Astrocyte (in vitro differentiated cells and primary cell): ENCODE measurements around the gene PRPH. TPM values are rescaled to one million over a fixed set of nuclear protein-coding genes. Genes with fewer than 3 reads are reported as not detected.

Source experiments
- DNase-seq: peaks from one replicate; pipeline ENCODE4 v3.0.0-alpha.2; 2010; ENCODE audit warnings: low read depth
- FAIRE-seq: peaks from 2 replicates; lab custom pipeline; 2011; peaks lifted over from hg19 to GRCh38; lab: Jason Lieb, UNC
- H2AFZ ChIP-seq: 2 replicates; pipeline ENCODE4 v1.6.0; 2012; ENCODE audit warnings: low read depth, low read length, inconsistent platforms
- H3K27ac ChIP-seq: 2 replicates; pipeline ENCODE4 v1.5.1; 2011; ENCODE audit warnings: low read depth, low read length, inconsistent platforms
- H3K27me3 ChIP-seq: 2 replicates; pipeline ENCODE4 v1.6.0; 2011; ENCODE audit warnings: low read length, inconsistent platforms; ENCODE audit not compliant: insufficient read depth
- H3K36me3 ChIP-seq: 2 replicates; pipeline ENCODE4 v1.5.1; 2011; ENCODE audit warnings: low read length, inconsistent platforms; ENCODE audit not compliant: insufficient read depth
- H3K4me1 ChIP-seq: 2 replicates; pipeline ENCODE4 v1.5.1; 2011; ENCODE audit warnings: low read length, inconsistent platforms; ENCODE audit not compliant: insufficient read depth
- H3K4me2 ChIP-seq: 2 replicates; pipeline ENCODE4 v1.6.0; 2012; ENCODE audit warnings: low read length, inconsistent platforms
- H3K4me3 ChIP-seq: 2 replicates; pipeline ENCODE4 v1.5.1; 2011; ENCODE audit warnings: low read depth, mild to moderate bottlenecking, low read length, inconsistent platforms; ENCODE audit not compliant: insufficient read depth
- H3K79me2 ChIP-seq: 2 replicates; pipeline ENCODE4 v1.6.0; 2012; ENCODE audit warnings: mild to moderate bottlenecking, low read length, inconsistent platforms; ENCODE audit not compliant: insufficient read depth
- H3K9ac ChIP-seq: 2 replicates; pipeline ENCODE4 v1.6.0; 2012; ENCODE audit warnings: mild to moderate bottlenecking, low read length, inconsistent platforms
- H3K9me3 ChIP-seq: 2 replicates; pipeline ENCODE4 v1.5.1; 2012; ENCODE audit warnings: low read depth, mild to moderate bottlenecking, low read length, inconsistent platforms; ENCODE audit not compliant: insufficient read depth
- H4K20me1 ChIP-seq: 2 replicates; pipeline ENCODE4 v1.6.0; 2012; ENCODE audit warnings: low read length, inconsistent platforms; ENCODE audit not compliant: insufficient read depth
- H3K27ac Mint-ChIP-seq: one replicate; pipeline ENCODE4 v1.8.0; 2021; ENCODE audit warnings: mild to moderate bottlenecking, mixed read lengths; ENCODE audit not compliant: unreplicated experiment
- H3K27me3 Mint-ChIP-seq: one replicate; pipeline ENCODE4 v1.8.0; 2021; ENCODE audit warnings: low read depth, mixed read lengths; ENCODE audit not compliant: unreplicated experiment
- H3K36me3 Mint-ChIP-seq: one replicate; pipeline ENCODE4 v1.8.0; 2021; ENCODE audit warnings: low read depth, mixed read lengths; ENCODE audit not compliant: unreplicated experiment
- H3K4me1 Mint-ChIP-seq: one replicate; pipeline ENCODE4 v1.8.0; 2021; ENCODE audit warnings: low read depth, mixed read lengths; ENCODE audit not compliant: unreplicated experiment
- H3K4me3 Mint-ChIP-seq: one replicate; pipeline ENCODE4 v1.8.0; 2021; ENCODE audit warnings: mild to moderate bottlenecking, moderate library complexity, mixed read lengths; ENCODE audit not compliant: unreplicated experiment
- H3K9me3 Mint-ChIP-seq: one replicate; pipeline ENCODE4 v1.8.0; 2021; ENCODE audit warnings: mild to moderate bottlenecking, mixed read lengths; ENCODE audit not compliant: unreplicated experiment
- EZH2 ChIP-seq: IDR thresholded peaks from 2 replicates; pipeline ENCODE4 v1.6.1; 2012; ENCODE audit warnings: mild to moderate bottlenecking, low read length, inconsistent platforms; ENCODE audit not compliant: insufficient read depth
- total RNA-seq: library from RNA; stranded (reverse); gene quantifications from 2 replicates; pipeline ENCODE4 v1.2.1, GENCODE V29; 2021
- TF ChIP-seq, protein P1 (sequence below): IDR thresholded peaks from 2 replicates; pipeline ENCODE4 v1.5.1; 2011; ENCODE audit warnings: low read depth, mild to moderate bottlenecking, inconsistent platforms, low read length, moderate library complexity; ENCODE audit not compliant: insufficient read depth

Gene PRPH
- total RNA-seq, 1 donor from 2014 or later, result not detected

DNA sequence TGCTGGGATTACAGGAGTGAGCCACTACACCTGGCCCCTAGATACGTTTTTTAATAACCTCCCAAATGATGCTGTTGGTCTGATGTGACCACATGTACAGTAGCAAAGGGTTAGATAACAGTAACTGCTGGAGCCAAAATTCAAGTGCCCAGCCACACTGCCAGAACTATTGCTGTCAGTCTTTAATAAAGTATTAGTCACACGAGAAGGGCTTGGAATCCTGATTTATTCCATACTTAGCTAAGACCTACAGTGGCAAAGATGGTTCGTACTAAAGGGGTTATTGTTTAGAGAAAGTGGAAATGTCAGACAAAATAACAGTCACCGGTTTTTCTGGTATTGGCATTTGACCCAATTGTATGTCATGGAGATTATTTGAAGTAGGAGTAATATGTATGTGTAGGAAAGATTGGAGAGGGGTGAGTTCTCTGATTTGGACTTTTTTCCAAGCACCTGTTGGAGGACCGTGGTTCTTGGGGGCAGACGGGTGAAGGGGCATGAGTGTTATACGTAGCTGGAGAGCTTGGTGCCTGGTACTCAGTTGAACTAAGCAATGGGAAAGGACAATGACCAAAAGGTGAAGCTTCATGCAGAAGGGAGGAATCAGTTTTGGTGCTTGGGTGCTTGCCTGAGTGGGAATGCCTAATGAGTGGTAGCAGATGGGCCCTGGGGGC is 20.4 kb upstream of the PRPH start:
- no peak for DNase-seq
- no peak overlapping the region for H2AFZ ChIP-seq
- H3K36me3 Mint-ChIP-seq, result peaks cover 25% of the 10 kb centered on the region

GRCh38 chr12:49276304-49277290 is 18.4 kb upstream of the PRPH start:
- no peaks in the 10 kb centered on the region for H3K9me3 ChIP-seq
- peaks cover 10% of the 10 kb centered on the region for H3K36me3 Mint-ChIP-seq
- no peak overlapping the region for H3K4me3 Mint-ChIP-seq
- H4K20me1 ChIP-seq, result peaks cover 34% of the 10 kb centered on the region
- no peaks in the 10 kb centered on the region for H3K9me3 Mint-ChIP-seq
- no peak overlapping the region for H3K4me3 ChIP-seq
- H3K27me3 ChIP-seq, result no peaks in the 10 kb centered on the region
- H3K27ac Mint-ChIP-seq, result peak overlapping the region; percentile 47
- peaks cover 9% of the 10 kb centered on the region for H3K79me2 ChIP-seq
- DNase-seq, result no peak
- no peak overlapping the region for H3K4me2 ChIP-seq
- H3K36me3 ChIP-seq, result peaks cover 21% of the 10 kb centered on the region
- no peak overlapping the region for H2AFZ ChIP-seq
- no peak for FAIRE-seq
- H3K27ac ChIP-seq, result no peak overlapping the region
- H3K4me1 Mint-ChIP-seq, result peaks cover 13% of the 10 kb centered on the region
- no peaks in the 10 kb centered on the region for H3K4me1 ChIP-seq
- H3K27me3 Mint-ChIP-seq, result no peaks in the 10 kb centered on the region
- no peak overlapping the region for H3K9ac ChIP-seq
- no peak for TF ChIP-seq EZH2
- TF ChIP-seq, protein P1, sequence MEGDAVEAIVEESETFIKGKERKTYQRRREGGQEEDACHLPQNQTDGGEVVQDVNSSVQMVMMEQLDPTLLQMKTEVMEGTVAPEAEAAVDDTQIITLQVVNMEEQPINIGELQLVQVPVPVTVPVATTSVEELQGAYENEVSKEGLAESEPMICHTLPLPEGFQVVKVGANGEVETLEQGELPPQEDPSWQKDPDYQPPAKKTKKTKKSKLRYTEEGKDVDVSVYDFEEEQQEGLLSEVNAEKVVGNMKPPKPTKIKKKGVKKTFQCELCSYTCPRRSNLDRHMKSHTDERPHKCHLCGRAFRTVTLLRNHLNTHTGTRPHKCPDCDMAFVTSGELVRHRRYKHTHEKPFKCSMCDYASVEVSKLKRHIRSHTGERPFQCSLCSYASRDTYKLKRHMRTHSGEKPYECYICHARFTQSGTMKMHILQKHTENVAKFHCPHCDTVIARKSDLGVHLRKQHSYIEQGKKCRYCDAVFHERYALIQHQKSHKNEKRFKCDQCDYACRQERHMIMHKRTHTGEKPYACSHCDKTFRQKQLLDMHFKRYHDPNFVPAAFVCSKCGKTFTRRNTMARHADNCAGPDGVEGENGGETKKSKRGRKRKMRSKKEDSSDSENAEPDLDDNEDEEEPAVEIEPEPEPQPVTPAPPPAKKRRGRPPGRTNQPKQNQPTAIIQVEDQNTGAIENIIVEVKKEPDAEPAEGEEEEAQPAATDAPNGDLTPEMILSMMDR, result no peak

More for the DNA sequence above, 20.4 kb upstream of the PRPH start:
- peaks cover 39% of the 10 kb centered on the region for H3K36me3 ChIP-seq
- H3K79me2 ChIP-seq, result peaks cover 27% of the 10 kb centered on the region
- no peak for FAIRE-seq
- H3K9me3 ChIP-seq, result no peaks in the 10 kb centered on the region
- H3K27ac ChIP-seq, result no peak overlapping the region
- TF ChIP-seq, protein P1, result no peak
- TF ChIP-seq EZH2, result no peak
- no peak overlapping the region for H3K4me3 Mint-ChIP-seq
- no peak overlapping the region for H3K9ac ChIP-seq
- peaks cover 17% of the 10 kb centered on the region for H3K4me1 Mint-ChIP-seq
- no peaks in the 10 kb centered on the region for H3K27me3 Mint-ChIP-seq
- peaks cover 6% of the 10 kb centered on the region for H3K4me1 ChIP-seq
- H3K4me3 ChIP-seq, result no peak overlapping the region
- H3K4me2 ChIP-seq, result no peak overlapping the region
- no peak overlapping the region for H3K27ac Mint-ChIP-seq
- H3K27me3 ChIP-seq, result no peaks in the 10 kb centered on the region
- no peaks in the 10 kb centered on the region for H3K9me3 Mint-ChIP-seq
- peaks cover 55% of the 10 kb centered on the region for H4K20me1 ChIP-seq
